CD4-positive, alpha-beta memory T cell (primary cell): ENCODE data around the gene EFNA1. TPM values are rescaled to one million over a fixed set of nuclear protein-coding genes. Genes with fewer than 3 reads are reported as not detected.

Experiments
- CTCF ChIA-PET: fragments of 350-600 bp; sonication (Branson Sonifier 250); formaldehyde crosslinking; loops from one replicate; lab custom pipeline; 2021; ENCODE audit warnings: inconsistent platforms; ENCODE audit not compliant: partially characterized antibody; lab: Charles Lee
- POLR2A ChIA-PET: fragments of 350-600 bp; sonication (Branson Sonifier 250); formaldehyde crosslinking; loops from one replicate; lab custom pipeline; 2021; ENCODE audit not compliant: partially characterized antibody; lab: Charles Lee
- DNase-seq, 5 donors: peaks; one replicate each; pipeline versions ENCODE4 v3.0.0 to v3.0.0-alpha.2; 2020 to 2022; ENCODE audit warnings: mixed read lengths in 1 of 5
- H3K27ac ChIP-seq: one replicate; pipeline ENCODE4 v1.7.0; 2013; ENCODE audit warnings: low read depth, low read length
- H3K27me3 ChIP-seq: 2 replicates; pipeline ENCODE4 v1.7.0; 2013; ENCODE audit warnings: mild to moderate bottlenecking, low read length, moderate library complexity; ENCODE audit not compliant: insufficient read depth
- H3K36me3 ChIP-seq: 2 replicates; pipeline ENCODE4 v1.7.0; 2013; ENCODE audit warnings: mild to moderate bottlenecking, low read length, moderate library complexity; ENCODE audit not compliant: insufficient read depth
- H3K4me1 ChIP-seq: 2 replicates; pipeline ENCODE4 v1.7.0; 2013; ENCODE audit warnings: mild to moderate bottlenecking, low read length, moderate library complexity; ENCODE audit not compliant: insufficient read depth
- H3K4me3 ChIP-seq, 2 donors: one replicate each; pipeline ENCODE4 v1.7.0; 2013; ENCODE audit warnings: low read length in 2 of 2, mild to moderate bottlenecking in 1 of 2
- H3K9me3 ChIP-seq, 2 donors: one replicate each; pipeline ENCODE4 v1.7.0; 2013; ENCODE audit warnings: low read length in 2 of 2, control low read depth in 1 of 2; ENCODE audit not compliant: control insufficient read depth in 1 of 2
- H3K27ac Mint-ChIP-seq, 7 donors: one replicate each; pipeline ENCODE4 v1.8.0; 2020 to 2021; ENCODE audit warnings: mixed read lengths in 7 of 7, mild to moderate bottlenecking in 6 of 7, inconsistent platforms in 3 of 7, moderate library complexity in 3 of 7
- H3K27me3 Mint-ChIP-seq, 2 donors: one replicate each; pipeline ENCODE4 v1.8.0; 2020 to 2021; ENCODE audit warnings: mixed read lengths in 2 of 2
- H3K36me3 Mint-ChIP-seq, 2 donors: one replicate each; pipeline ENCODE4 v1.8.0; 2020 to 2021; ENCODE audit warnings: mixed read lengths in 2 of 2, inconsistent platforms in 1 of 2, mild to moderate bottlenecking in 1 of 2
- H3K4me1 Mint-ChIP-seq, 4 donors: one replicate each; pipeline ENCODE4 v1.8.0; 2020 to 2021; ENCODE audit warnings: mixed read lengths in 4 of 4, mild to moderate bottlenecking in 1 of 4
- H3K4me3 Mint-ChIP-seq, 8 donors: one replicate each; pipeline ENCODE4 v1.8.0; 2020 to 2021; ENCODE audit warnings: mixed read lengths in 8 of 8, mild to moderate bottlenecking in 7 of 8, moderate library complexity in 6 of 8, inconsistent platforms in 3 of 8
- H3K9me3 Mint-ChIP-seq, 8 donors: one replicate each; pipeline ENCODE4 v1.8.0; 2020 to 2021; ENCODE audit warnings: mixed read lengths in 8 of 8, mild to moderate bottlenecking in 5 of 8, inconsistent platforms in 3 of 8, moderate library complexity in 1 of 8
- intact Hi-C: fragments of 100-400 bp; cut with micrococcal nuclease; formaldehyde crosslinking; loops from one replicate; pipeline ENCODE4 v1.15.1; 2023
- polyA plus RNA-seq, 2 donors: library from polyadenylated mRNA; unstranded; fragments of 300-500 nt; fragmentation: Illumina TruSeq; gene quantifications; one replicate each; pipeline ENCODE4 v1.2.3, GENCODE V29; 2021
- total RNA-seq, 2 experiments: library from RNA; stranded (reverse); gene quantifications; one replicate each; pipeline ENCODE4 v1.2.3, GENCODE V29; 2021

The EFNA1 gene
- total and polyA plus RNA-seq, 4 experiments from 2014 or later, result 0.84 to 2.0 (median 1.6) TPM

DNA sequence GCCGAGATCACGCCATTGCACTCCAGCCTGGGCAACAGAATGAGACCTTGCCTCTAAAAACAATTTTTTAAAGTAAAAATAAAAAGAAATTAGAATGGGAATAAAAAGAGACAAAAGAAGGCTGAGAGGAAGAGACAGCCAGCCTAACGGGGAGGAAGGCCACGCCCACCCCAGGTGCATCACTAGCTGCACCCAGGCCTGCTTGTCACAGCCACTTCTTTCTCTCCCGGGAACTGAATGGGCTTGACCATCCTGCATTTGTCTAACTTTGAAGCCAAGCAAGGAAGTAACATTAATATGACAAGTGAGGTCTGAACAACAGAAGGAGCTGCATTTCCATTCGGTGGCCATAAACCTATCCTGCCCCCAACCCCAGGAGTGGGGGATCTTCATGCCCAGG, 20.8 kb upstream of the EFNA1 start:
- Histone ChIP-seq H3K4me1 (no peaks in the 10 kb centered on the region), H3K36me3 (no peaks in the 10 kb centered on the region), H3K27me3 (no peaks in the 10 kb centered on the region), H3K27ac (no peak overlapping the region), H3K9me3 (no peaks in the 10 kb centered on the region), H3K4me3 (no peak overlapping the region)
- Mint-ChIP-seq H3K9me3 (no peaks in the 10 kb centered on the region), H3K27ac (no peak overlapping the region), H3K4me3 (no peak overlapping the region), H3K4me1 (no peaks in the 10 kb centered on the region), H3K36me3 (no peaks in the 10 kb centered on the region), H3K27me3 (peaks cover 1 to 8% of the 10 kb centered on the region in 2 donors)
- ChIA-PET POLR2A (no interaction called here), CTCF (interaction anchor here (3.6 kb wide), 1 partner anchor 15 kb away, joined by 12 read pairs; no protein-coding TSS in a partner anchor)
- no peak for DNase-seq
- intact Hi-C loops, result no loop called here

GRCh38 chr1:155107309-155108264, 20.1 kb upstream of the EFNA1 start:
- no peaks in the 10 kb centered on the region for H3K36me3 ChIP-seq
- H3K36me3 Mint-ChIP-seq, result no peaks in the 10 kb centered on the region
- H3K4me1 Mint-ChIP-seq, result no peaks in the 10 kb centered on the region
- peaks cover 1 to 8% of the 10 kb centered on the region in 2 donors for H3K27me3 Mint-ChIP-seq
- H3K4me1 ChIP-seq, result no peaks in the 10 kb centered on the region
- no peaks in the 10 kb centered on the region for H3K9me3 Mint-ChIP-seq
- H3K27me3 ChIP-seq, result no peaks in the 10 kb centered on the region
- no peak for DNase-seq
- no peak overlapping the region for H3K4me3 Mint-ChIP-seq
- POLR2A ChIA-PET, result no interaction called here
- H3K4me3 ChIP-seq, result no peak overlapping the region
- no peak overlapping the region for H3K27ac ChIP-seq
- CTCF ChIA-PET, result no interaction called here
- H3K27ac Mint-ChIP-seq, result no peak overlapping the region
- no peaks in the 10 kb centered on the region for H3K9me3 ChIP-seq
- intact Hi-C loops, result no loop called here

DNA sequence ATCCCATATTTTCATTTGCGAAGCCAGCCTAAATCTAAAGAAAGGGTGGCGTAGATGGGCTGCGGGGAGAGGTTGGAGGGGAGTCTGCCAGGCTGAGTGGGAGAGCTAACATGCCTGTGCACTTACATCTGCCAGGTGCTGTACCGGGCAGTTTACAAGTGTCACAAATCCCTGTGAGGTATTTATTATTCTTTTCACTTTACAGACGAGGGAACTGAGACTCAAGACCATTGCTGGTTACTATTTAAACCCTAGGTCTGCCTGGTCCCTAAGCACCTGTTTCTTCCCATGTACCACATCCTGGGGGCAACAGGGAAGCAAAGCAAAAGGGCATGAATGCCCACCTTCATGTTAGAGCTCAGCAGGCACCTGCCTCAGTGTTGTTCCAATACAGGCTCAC, 19.4 kb upstream of the EFNA1 start:
- Histone ChIP-seq H3K4me3 (no peak overlapping the region), H3K4me1 (no peaks in the 10 kb centered on the region), H3K27me3 (no peaks in the 10 kb centered on the region), H3K36me3 (no peaks in the 10 kb centered on the region), H3K27ac (no peak overlapping the region), H3K9me3 (no peaks in the 10 kb centered on the region)
- no peaks in the 10 kb centered on the region for H3K9me3 Mint-ChIP-seq
- ChIA-PET POLR2A (no interaction called here), CTCF (no interaction called here)
- no peak for DNase-seq
- peak overlapping the region in 1 of 7 donors; percentile 18 for H3K27ac Mint-ChIP-seq
- intact Hi-C loops, result no loop called here
- no peaks in the 10 kb centered on the region for H3K36me3 Mint-ChIP-seq
- H3K4me1 Mint-ChIP-seq, result no peaks in the 10 kb centered on the region
- H3K27me3 Mint-ChIP-seq, result peaks cover 1 to 8% of the 10 kb centered on the region in 2 donors
- H3K4me3 Mint-ChIP-seq, result no peak overlapping the region

- no peaks in the 10 kb centered on the region for H3K36me3 ChIP-seq
- no peak for DNase-seq
- ChIA-PET POLR2A (no interaction called here), CTCF (interaction anchor here (1.1 kb wide), 1 partner anchor 15 kb away, joined by 3 read pairs; no protein-coding TSS in a partner anchor)
- Mint-ChIP-seq H3K4me3 (no peak overlapping the region), H3K27ac (peak overlapping the region in 1 of 7 donors; percentile 46), H3K4me1 (no peaks in the 10 kb centered on the region), H3K27me3 (peaks cover 1 to 10% of the 10 kb centered on the region in 2 donors), H3K36me3 (no peaks in the 10 kb centered on the region), H3K9me3 (peaks cover 0 to 2% (median 0%) of the 10 kb centered on the region in 8 donors)
- no peak overlapping the region for H3K4me3 ChIP-seq
- H3K27ac ChIP-seq, result no peak overlapping the region
- no peaks in the 10 kb centered on the region for H3K9me3 ChIP-seq
- intact Hi-C loops, result no loop called here
- no peaks in the 10 kb centered on the region for H3K4me1 ChIP-seq
- H3K27me3 ChIP-seq, result no peaks in the 10 kb centered on the region
Observed at GRCh38 chr1:155110381-155110780, 17.3 kb upstream of the EFNA1 start.

DNA sequence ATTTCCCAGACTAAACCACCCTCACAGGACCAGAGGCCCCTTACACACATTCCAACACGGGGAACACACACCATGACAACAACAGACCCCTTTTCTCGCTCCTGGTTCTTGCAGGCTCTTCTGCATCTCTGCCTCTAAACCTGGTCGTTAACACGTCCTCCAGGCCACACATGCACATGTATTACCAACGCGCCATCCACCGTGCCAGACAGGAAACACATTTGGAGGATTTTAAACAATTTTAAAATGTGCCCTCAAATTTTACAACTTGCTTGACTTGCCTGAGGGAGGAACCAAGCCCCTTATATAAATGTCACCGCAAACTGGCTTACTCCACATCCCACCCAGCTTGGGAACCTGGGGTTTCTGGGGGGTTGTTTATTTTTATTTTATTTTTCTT, 16.9 kb upstream of the EFNA1 start:
- Mint-ChIP-seq H3K4me3 (no peak overlapping the region), H3K36me3 (no peaks in the 10 kb centered on the region), H3K9me3 (peaks cover 0 to 2% (median 0%) of the 10 kb centered on the region in 8 donors), H3K27ac (no peak overlapping the region), H3K27me3 (peaks cover 1 to 11% of the 10 kb centered on the region in 2 donors), H3K4me1 (no peaks in the 10 kb centered on the region)
- no peak for DNase-seq
- Histone ChIP-seq H3K36me3 (no peaks in the 10 kb centered on the region), H3K9me3 (no peaks in the 10 kb centered on the region), H3K27me3 (no peaks in the 10 kb centered on the region), H3K4me3 (no peak overlapping the region), H3K4me1 (no peaks in the 10 kb centered on the region), H3K27ac (no peak overlapping the region)
- ChIA-PET POLR2A (no interaction called here), CTCF (interaction anchor here (1.1 kb wide), 1 partner anchor 16 kb away, joined by 3 read pairs; no protein-coding TSS in a partner anchor)
- intact Hi-C loops, result no loop called here

DNA sequence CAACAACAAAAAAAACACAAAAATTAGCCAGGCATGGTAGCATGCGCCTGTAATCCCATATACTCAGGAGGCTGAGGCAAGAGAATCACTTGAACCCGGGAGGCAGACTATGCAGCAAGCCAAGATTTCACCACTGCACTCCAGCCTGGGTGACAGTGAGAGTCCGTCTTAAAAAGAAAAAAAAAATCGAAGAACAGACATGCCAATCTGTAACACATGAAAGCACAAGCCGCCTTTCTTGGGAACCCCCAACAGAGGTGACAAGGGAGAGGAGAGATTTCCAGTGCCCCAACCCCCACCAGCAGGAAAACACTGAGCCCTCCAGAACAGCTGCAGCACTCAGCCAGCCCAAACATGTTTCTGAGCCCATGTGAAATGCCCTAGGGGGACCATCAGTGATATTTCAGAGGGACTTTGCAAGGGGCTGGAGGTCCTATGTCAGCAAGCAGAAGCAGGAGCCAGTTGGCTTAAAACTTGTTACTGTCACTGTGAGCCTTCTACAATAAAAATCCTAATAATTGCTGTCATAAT, 14.2 kb upstream of the EFNA1 start:
- H3K9me3 ChIP-seq, result no peaks in the 10 kb centered on the region
- no peak overlapping the region for H3K27ac ChIP-seq
- ChIA-PET POLR2A (interaction anchor here (0.7 kb wide), 1 partner anchor 15 kb away, joined by 3 read pairs; no protein-coding TSS in a partner anchor), CTCF (no interaction called here)
- Mint-ChIP-seq H3K9me3 (peaks cover 0 to 2% (median 0%) of the 10 kb centered on the region in 8 donors), H3K4me3 (no peak overlapping the region), H3K27me3 (peaks cover 9 to 15% of the 10 kb centered on the region in 2 donors), H3K4me1 (no peaks in the 10 kb centered on the region), H3K36me3 (no peaks in the 10 kb centered on the region), H3K27ac (no peak overlapping the region)
- H3K4me3 ChIP-seq, result no peak overlapping the region
- intact Hi-C loops, result no loop called here
- H3K27me3 ChIP-seq, result no peaks in the 10 kb centered on the region
- H3K36me3 ChIP-seq, result no peaks in the 10 kb centered on the region
- no peak for DNase-seq
- no peaks in the 10 kb centered on the region for H3K4me1 ChIP-seq

GRCh38 chr1:155116113-155116764, 11.4 kb upstream of the EFNA1 start:
- peaks cover 0 to 2% (median 0%) of the 10 kb centered on the region in 8 donors for H3K9me3 Mint-ChIP-seq
- no peaks in the 10 kb centered on the region for H3K36me3 Mint-ChIP-seq
- H3K27me3 Mint-ChIP-seq, result peaks cover 6 to 9% of the 10 kb centered on the region in 2 donors
- ChIA-PET POLR2A (no interaction called here), CTCF (interaction anchor here (1.1 to 1.2 kb wide), 2 partner anchors 25 to 51 kb away, joined by 4 to 7 read pairs; no protein-coding TSS in a partner anchor)
- Histone ChIP-seq H3K9me3 (no peaks in the 10 kb centered on the region), H3K27me3 (no peaks in the 10 kb centered on the region), H3K36me3 (no peaks in the 10 kb centered on the region), H3K27ac (no peak overlapping the region), H3K4me1 (no peaks in the 10 kb centered on the region), H3K4me3 (no peak overlapping the region)
- no peak for DNase-seq
- no peak overlapping the region for H3K4me3 Mint-ChIP-seq
- intact Hi-C loops, result no loop called here
- peak overlapping the region in 1 of 7 donors; percentile 29 for H3K27ac Mint-ChIP-seq
- H3K4me1 Mint-ChIP-seq, result no peaks in the 10 kb centered on the region
